ENCODE results near the gene IFNG.

Gene IFNG

GRCh38 chr12:68131867-68132414 lies 27.6 kb downstream of the IFNG start:
- no peak for TF ChIP-seq ZNF8 (CRISPR knock-in tag; IDR thresholded peaks at IDR 0.05)
- TF ChIP-seq PPARA (CRISPR knock-in tag; IDR thresholded peaks at IDR 0.05; ENCODE audit: borderline replicate concordance), result no peak
- no peak for TF ChIP-seq RARB (CRISPR knock-in tag; IDR thresholded peaks at IDR 0.05)
- no peak for TF ChIP-seq ZNF70 (CRISPR knock-in tag; IDR thresholded peaks at IDR 0.05)
- no peak for TF ChIP-seq CSDC2 (CRISPR knock-in tag; IDR thresholded peaks at IDR 0.05)
- TF ChIP-seq ISL1 (CRISPR knock-in tag; IDR thresholded peaks at IDR 0.05), result no peak
- no peak for TF ChIP-seq ESRRG (CRISPR knock-in tag; IDR thresholded peaks at IDR 0.05)
- no peak for ATAC-seq

GRCh38 chr12:68129979-68130378 lies 29.6 kb downstream of the IFNG start:
- ATAC-seq, result no peak
- TF ChIP-seq TCF4 (CRISPR knock-in tag; IDR thresholded peaks at IDR 0.05; ENCODE audit: borderline replicate concordance), result no peak
- no peak for TF ChIP-seq TSHZ2 (CRISPR knock-in tag; IDR thresholded peaks at IDR 0.05)
- no peak for TF ChIP-seq GLIS3 (CRISPR knock-in tag; IDR thresholded peaks at IDR 0.05)
- no peak for TF ChIP-seq CSDC2 (CRISPR knock-in tag; IDR thresholded peaks at IDR 0.05)

- TF ChIP-seq OSR1 (CRISPR knock-in tag; IDR thresholded peaks at IDR 0.05) (no peak), POU6F1 (CRISPR knock-in tag; IDR thresholded peaks at IDR 0.05; ENCODE audit: borderline replicate concordance, low read depth) (no peak), TOX (CRISPR knock-in tag; IDR thresholded peaks at IDR 0.05; ENCODE audit: borderline replicate concordance) (no peak), ZNF8 (CRISPR knock-in tag; IDR thresholded peaks at IDR 0.05) (no peak), TCF4 (CRISPR knock-in tag; IDR thresholded peaks at IDR 0.05; ENCODE audit: borderline replicate concordance) (no peak), ARNTL (CRISPR knock-in tag; IDR thresholded peaks at IDR 0.05; ENCODE audit: borderline replicate concordance, low read depth) (no peak), ESRRG (CRISPR knock-in tag; IDR thresholded peaks at IDR 0.05) (no peak), ZC3H10 (CRISPR knock-in tag; IDR thresholded peaks at IDR 0.05) (no peak), TSHZ2 (CRISPR knock-in tag; IDR thresholded peaks at IDR 0.05) (no peak), SNAI2 (CRISPR knock-in tag; IDR thresholded peaks at IDR 0.05) (no peak)
- no peak for ATAC-seq
Observed at GRCh38 chr12:68122236-68122920, 37.2 kb downstream of the IFNG start.

GRCh38 chr12:68121143-68121542 lies 38.4 kb downstream of the IFNG start:
- ATAC-seq, result no peak
- TF ChIP-seq ZC3H10 (CRISPR knock-in tag; IDR thresholded peaks at IDR 0.05) (no peak), GLIS3 (CRISPR knock-in tag; IDR thresholded peaks at IDR 0.05) (no peak), ZNF8 (CRISPR knock-in tag; IDR thresholded peaks at IDR 0.05) (no peak), ESRRG (CRISPR knock-in tag; IDR thresholded peaks at IDR 0.05) (no peak), ZFP3 (CRISPR knock-in tag; IDR thresholded peaks at IDR 0.05) (no peak), ZNF565 (CRISPR knock-in tag; conservative IDR thresholded peaks at IDR 0.05; ENCODE audit: low read depth) (no peak), ARNTL (CRISPR knock-in tag; IDR thresholded peaks at IDR 0.05; ENCODE audit: borderline replicate concordance, low read depth) (no peak), CSDC2 (CRISPR knock-in tag; IDR thresholded peaks at IDR 0.05) (no peak)

- no peak for ATAC-seq
- TF ChIP-seq TSHZ2 (CRISPR knock-in tag; IDR thresholded peaks at IDR 0.05) (no peak), ZC3H10 (CRISPR knock-in tag; IDR thresholded peaks at IDR 0.05) (no peak), ZFP30 (CRISPR knock-in tag; IDR thresholded peaks at IDR 0.05) (no peak), SNAI2 (CRISPR knock-in tag; IDR thresholded peaks at IDR 0.05) (no peak), POU6F1 (CRISPR knock-in tag; IDR thresholded peaks at IDR 0.05; ENCODE audit: borderline replicate concordance, low read depth) (no peak), TCF4 (CRISPR knock-in tag; IDR thresholded peaks at IDR 0.05; ENCODE audit: borderline replicate concordance) (no peak)
Observed at GRCh38 chr12:68119724-68120211, 39.8 kb downstream of the IFNG start.

Measured in SK-N-SH treated with all-trans-retinoic acid at 6 μM for 48 hours (cell line).